Measurements from ENCODE around the gene PPARGC1A.

PPARGC1A gene

GRCh38 chr4:23877758-23878229 lies 12.1 kb downstream of the PPARGC1A start:
- Mint-ChIP-seq H3K27ac (no peak overlapping the region), H3K4me1 (peaks cover 47% of the 10 kb centered on the region), H3K27me3 (ENCODE audit: low read depth, poor library complexity) (peaks cover 8% of the 10 kb centered on the region), H3K36me3 (ENCODE audit: low read depth) (no peaks in the 10 kb centered on the region), H3K4me3 (no peak overlapping the region), H3K9me3 (no peaks in the 10 kb centered on the region)
- no peak for DNase-seq
- no peak for TF ChIP-seq CTCF (IDR thresholded peaks at IDR 0.05)

- DNase-seq, result no peak
- Mint-ChIP-seq H3K27me3 (ENCODE audit: low read depth, poor library complexity) (peaks cover 8% of the 10 kb centered on the region), H3K27ac (no peak overlapping the region), H3K4me1 (peaks cover 47% of the 10 kb centered on the region), H3K36me3 (ENCODE audit: low read depth) (no peaks in the 10 kb centered on the region), H3K9me3 (no peaks in the 10 kb centered on the region), H3K4me3 (no peak overlapping the region)
- no peak for TF ChIP-seq CTCF (IDR thresholded peaks at IDR 0.05)
These were observed 13.3 kb downstream of the PPARGC1A start for GRCh38 chr4:23876418-23877089.

GRCh38 chr4:23875317-23875716 lies 14.5 kb downstream of the PPARGC1A start:
- Mint-ChIP-seq H3K4me3 (no peak overlapping the region), H3K27ac (no peak overlapping the region), H3K36me3 (ENCODE audit: low read depth) (no peaks in the 10 kb centered on the region), H3K9me3 (no peaks in the 10 kb centered on the region), H3K4me1 (peaks cover 47% of the 10 kb centered on the region), H3K27me3 (ENCODE audit: low read depth, poor library complexity) (peaks cover 5% of the 10 kb centered on the region)
- no peak for DNase-seq
- TF ChIP-seq CTCF (IDR thresholded peaks at IDR 0.05), result no peak

GRCh38 chr4:23874536-23874901 lies 15.3 kb downstream of the PPARGC1A start:
- DNase-seq, result no peak
- no peak overlapping the region for H3K4me3 Mint-ChIP-seq
- H3K27ac Mint-ChIP-seq, result no peak overlapping the region
- H3K4me1 Mint-ChIP-seq, result peaks cover 43% of the 10 kb centered on the region
- no peak for TF ChIP-seq CTCF (IDR thresholded peaks at IDR 0.05)
- no peaks in the 10 kb centered on the region for H3K9me3 Mint-ChIP-seq
- H3K36me3 Mint-ChIP-seq (ENCODE audit: low read depth), result no peaks in the 10 kb centered on the region
- peaks cover 5% of the 10 kb centered on the region for H3K27me3 Mint-ChIP-seq (ENCODE audit: low read depth, poor library complexity)

GRCh38 chr4:23873717-23874535 lies 15.9 kb downstream of the PPARGC1A start:
- H3K27ac Mint-ChIP-seq, result no peak overlapping the region
- no peak for TF ChIP-seq CTCF (IDR thresholded peaks at IDR 0.05)
- H3K4me3 Mint-ChIP-seq, result no peak overlapping the region
- peaks cover 3% of the 10 kb centered on the region for H3K27me3 Mint-ChIP-seq (ENCODE audit: low read depth, poor library complexity)
- DNase-seq, result no peak
- no peaks in the 10 kb centered on the region for H3K36me3 Mint-ChIP-seq (ENCODE audit: low read depth)
- peaks cover 42% of the 10 kb centered on the region for H3K4me1 Mint-ChIP-seq
- no peaks in the 10 kb centered on the region for H3K9me3 Mint-ChIP-seq
